Measurements from ENCODE around the gene KRT13.

GRCh38 chr17:41483991-41484826 lies 21.2 kb downstream of the KRT13 start:
- no peak for TF ChIP-seq POLR2A (IDR thresholded peaks at IDR 0.05)
- TF ChIP-seq, protein P1, sequence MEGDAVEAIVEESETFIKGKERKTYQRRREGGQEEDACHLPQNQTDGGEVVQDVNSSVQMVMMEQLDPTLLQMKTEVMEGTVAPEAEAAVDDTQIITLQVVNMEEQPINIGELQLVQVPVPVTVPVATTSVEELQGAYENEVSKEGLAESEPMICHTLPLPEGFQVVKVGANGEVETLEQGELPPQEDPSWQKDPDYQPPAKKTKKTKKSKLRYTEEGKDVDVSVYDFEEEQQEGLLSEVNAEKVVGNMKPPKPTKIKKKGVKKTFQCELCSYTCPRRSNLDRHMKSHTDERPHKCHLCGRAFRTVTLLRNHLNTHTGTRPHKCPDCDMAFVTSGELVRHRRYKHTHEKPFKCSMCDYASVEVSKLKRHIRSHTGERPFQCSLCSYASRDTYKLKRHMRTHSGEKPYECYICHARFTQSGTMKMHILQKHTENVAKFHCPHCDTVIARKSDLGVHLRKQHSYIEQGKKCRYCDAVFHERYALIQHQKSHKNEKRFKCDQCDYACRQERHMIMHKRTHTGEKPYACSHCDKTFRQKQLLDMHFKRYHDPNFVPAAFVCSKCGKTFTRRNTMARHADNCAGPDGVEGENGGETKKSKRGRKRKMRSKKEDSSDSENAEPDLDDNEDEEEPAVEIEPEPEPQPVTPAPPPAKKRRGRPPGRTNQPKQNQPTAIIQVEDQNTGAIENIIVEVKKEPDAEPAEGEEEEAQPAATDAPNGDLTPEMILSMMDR (IDR thresholded peaks at IDR 0.05): no peak
